ENCODE results near the gene GRIN2A.

- no peak for TF ChIP-seq CTCF (IDR thresholded peaks at IDR 0.05)
- TF ChIP-seq POLR2AphosphoS5 (IDR thresholded peaks at IDR 0.05): peak; percentile 69
- no peak for TF ChIP-seq POLR2A (IDR thresholded peaks at IDR 0.05)
These were observed 100.9 kb downstream of the GRIN2A start for GRCh38 chr16:10081201-10081940.

Measured in gastroesophageal sphincter (tissue), 3 donors.